K562 (cell line): ENCODE data around the gene XRCC3. TPM values are rescaled to one million over a fixed set of nuclear protein-coding genes. Genes with fewer than 3 reads are reported as not detected.

ENCODE experiments used
- MGA ChIP-seq: fragments of 450-650 bp; IDR thresholded peaks from 2 replicates; pipeline ENCODE4 v1.6.1; 2016; ENCODE audit warnings: mild to moderate bottlenecking, moderate library complexity
- polyA plus RNA-seq, 8 experiments: library from polyadenylated mRNA; depleted of rRNA in 4 of 8; stranded (reverse) in 5 of 8; unstranded in 3 of 8; fragments of >200 nt; fragmentation: Nextera tagmentation in 2 of 8; fragmentation: Illumina TruSeq in 1 of 8; extraction: Ambion mirVana in 2 of 8; extraction: Trizol in 1 of 8; gene quantifications; 2 replicates each; pipeline versions ENCODE4 v1.2.1 to v1.2.3, GENCODE V29; 2011 to 2014; ENCODE audit warnings: inconsistent platforms in 1 of 8, missing spikeins in 1 of 8
- total RNA-seq, 7 experiments: library from RNA; depleted of rRNA in 6 of 7; stranded (reverse); fragments of >200 nt in 6 of 7; fragmentation: Illumina TruSeq in 2 of 7; extraction: Trizol in 2 of 7; gene quantifications; 2 replicates each; pipeline versions ENCODE4 v1.2.1 to v1.2.3, GENCODE V29; 2011 to 2021; ENCODE audit warnings: low replicate concordance in 1 of 7

XRCC3 gene
- total and polyA plus RNA-seq, 9 of the 15 experiments (the other 6 are each of a cell fraction or from before 2014, with no cell fraction given): 0.34 to 59.3 (median 30.3) TPM

DNA sequence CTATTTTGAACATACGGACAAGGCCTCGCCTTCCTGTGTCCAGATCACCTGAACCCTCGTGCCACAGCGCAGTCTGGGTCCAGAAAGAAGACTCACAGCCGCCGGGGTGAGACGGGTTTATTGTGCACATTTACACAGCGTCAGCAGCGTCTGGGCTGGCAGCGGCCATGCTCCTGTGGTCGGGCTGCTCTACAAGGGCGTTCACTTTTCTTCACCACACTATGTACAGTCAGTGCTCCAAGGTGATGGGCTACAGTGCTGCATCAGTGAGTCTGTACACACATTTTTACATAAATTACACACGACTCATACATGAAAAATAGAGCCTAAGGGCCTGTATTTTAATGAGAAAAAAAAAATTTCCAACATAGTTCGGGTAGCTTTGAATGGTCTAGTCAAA lies 18.4 kb upstream of the XRCC3 start (continued):
- TF ChIP-seq MGA: no peak
- TF ChIP-seq, all 486 proteins: peak for 0
